Measurements from ENCODE around the gene PBRM1.

GRCh38 chr3:52546111-52546901 is 139.4 kb downstream of the PBRM1 start:
- no peak for TF ChIP-seq EZH2 (IDR thresholded peaks at IDR 0.05; ENCODE audit: low read length)
- no peak for TF ChIP-seq CTCF (optimal IDR thresholded peaks at IDR 0.05 in 1 of 3, IDR thresholded peaks at IDR 0.05 in 1 of 3, conservative IDR thresholded peaks at IDR 0.05 in 1 of 3; ENCODE audit: extremely low read depth in 1 of 3, insufficient read depth in 2 of 3, low read length in 3 of 3)

Measured in keratinocyte (primary cell).